ENCODE data around the gene RAI14. TPM values are rescaled to one million over a fixed set of nuclear protein-coding genes. Genes with fewer than 3 reads are reported as not detected.
"Not testable (repeated sequence)": the region's sequence is repeated elsewhere in the genome, so short reads cannot be mapped to it uniquely, and the experiment has no call there.

Gene RAI14
- total and polyA plus RNA-seq, 4 experiments from 2014 or later, result 0.15 to 2.6 (median 2.1) TPM

DNA sequence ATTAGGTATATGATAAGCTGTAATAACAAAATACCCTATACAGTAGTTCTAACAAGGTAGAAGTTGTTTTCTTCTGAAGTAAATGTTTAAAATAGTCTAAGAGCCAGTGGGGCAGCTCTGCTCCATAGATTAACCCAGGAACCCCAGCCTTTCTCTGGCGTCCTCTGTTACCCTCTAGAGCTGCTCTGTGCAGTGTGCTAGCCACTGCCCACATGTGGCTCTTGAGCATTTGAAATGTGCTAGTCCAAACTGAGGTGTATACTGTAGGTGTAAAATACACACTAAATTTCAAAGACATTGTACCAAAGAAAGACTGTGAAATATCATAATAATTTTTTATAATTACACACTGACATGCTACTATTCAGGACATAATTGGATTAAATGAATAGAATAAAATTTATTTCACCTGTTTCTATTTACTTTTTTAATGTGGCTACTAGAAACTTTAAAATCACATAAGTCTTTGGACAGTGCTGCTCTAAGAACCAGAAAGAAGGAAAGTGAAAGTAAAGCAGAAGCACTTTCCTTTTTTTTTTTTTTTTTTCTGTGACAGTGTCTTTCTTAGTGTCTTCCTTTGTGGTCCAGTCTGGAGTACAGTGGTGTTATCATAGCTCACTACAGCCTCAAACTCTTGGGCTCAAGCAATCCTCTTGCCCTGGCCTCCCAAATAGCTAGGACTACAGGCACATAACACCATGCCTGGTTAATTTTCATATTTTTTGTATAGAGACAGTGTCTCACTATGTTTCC lies 39.3 kb downstream of the RAI14 start:
- Mint-ChIP-seq H3K27ac (peak overlapping the region in 6 of 7 donors; percentile 37 to 82 (median 72)), H3K4me1 (peaks cover 11 to 20% (median 16%) of the 10 kb centered on the region in 4 donors), H3K9me3 (no peaks in the 10 kb centered on the region), H3K36me3 (no peaks in the 10 kb centered on the region), H3K4me3 (peak overlapping the region; percentile 32 to 69 (median 64)), H3K27me3 (no peaks in the 10 kb centered on the region)
- ChIA-PET POLR2A (ENCODE audit: partially characterized antibody) (no interaction called here), CTCF (ENCODE audit: partially characterized antibody) (interaction anchor here (0.7 kb wide), 1 partner anchor 700 kb away, joined by 3 read pairs; no protein-coding TSS in a partner anchor)
- Histone ChIP-seq H3K27me3 (ENCODE audit: insufficient read depth, low read length) (no peaks in the 10 kb centered on the region), H3K4me1 (ENCODE audit: insufficient read depth, low read length) (peaks cover 17% of the 10 kb centered on the region), H3K4me3 (ENCODE audit: low read length in 2 of 2) (no peak overlapping the region), H3K9me3 (ENCODE audit: control insufficient read depth in 1 of 2, low read length in 2 of 2) (no peaks in the 10 kb centered on the region), H3K36me3 (ENCODE audit: insufficient read depth, low read length) (no peaks in the 10 kb centered on the region), H3K27ac (ENCODE audit: low read depth, low read length) (no peak overlapping the region)
- peak in 2 of 5 donors; percentile 6 to 21 for DNase-seq
- intact Hi-C loops (cut with micrococcal nuclease), result no loop called here

- no peaks in the 10 kb centered on the region for H3K27me3 Mint-ChIP-seq
- Histone ChIP-seq H3K27ac (ENCODE audit: low read depth, low read length) (no peak overlapping the region), H3K9me3 (ENCODE audit: control insufficient read depth in 1 of 2, low read length in 2 of 2) (no peaks in the 10 kb centered on the region), H3K4me1 (ENCODE audit: insufficient read depth, low read length) (peaks cover 17% of the 10 kb centered on the region), H3K27me3 (ENCODE audit: insufficient read depth, low read length) (no peaks in the 10 kb centered on the region), H3K4me3 (ENCODE audit: low read length in 2 of 2) (no peak overlapping the region), H3K36me3 (ENCODE audit: insufficient read depth, low read length) (no peaks in the 10 kb centered on the region)
- H3K36me3 Mint-ChIP-seq, result no peaks in the 10 kb centered on the region
- peaks cover 11 to 20% (median 16%) of the 10 kb centered on the region in 4 donors for H3K4me1 Mint-ChIP-seq
- ChIA-PET CTCF (ENCODE audit: partially characterized antibody) (no interaction called here), POLR2A (ENCODE audit: partially characterized antibody) (no interaction called here)
- intact Hi-C loops (cut with micrococcal nuclease), result no loop called here
- H3K27ac Mint-ChIP-seq, result no peak overlapping the region
- H3K4me3 Mint-ChIP-seq, result no peak overlapping the region
- no peak for DNase-seq
- no peaks in the 10 kb centered on the region for H3K9me3 Mint-ChIP-seq
Measured at GRCh38 chr5:34697308-34698108, 41.4 kb downstream of the RAI14 start.

DNA sequence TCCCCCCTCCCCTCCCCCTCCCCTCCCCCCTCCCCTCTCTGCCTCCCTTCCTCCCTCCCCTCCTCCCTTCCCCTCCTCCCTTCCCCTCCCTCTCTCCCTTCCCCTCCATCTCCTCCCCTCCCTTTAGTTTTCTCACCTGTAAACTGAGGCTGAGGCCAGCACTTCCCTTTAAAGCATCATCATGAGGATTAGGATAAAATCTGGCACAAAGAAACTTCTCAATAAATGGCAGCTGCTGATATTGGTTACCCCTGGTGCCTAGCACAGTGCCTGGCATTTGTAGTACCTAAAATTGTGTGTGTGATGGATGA lies 41.9 kb downstream of the RAI14 start:
- no peaks in the 10 kb centered on the region for H3K36me3 ChIP-seq (ENCODE audit: insufficient read depth, low read length)
- no peaks in the 10 kb centered on the region for H3K9me3 ChIP-seq (ENCODE audit: control insufficient read depth in 1 of 2, low read length in 2 of 2)
- H3K27ac ChIP-seq (ENCODE audit: low read depth, low read length), result no peak overlapping the region
- Mint-ChIP-seq H3K27me3 (no peaks in the 10 kb centered on the region), H3K4me1 (peaks cover 11 to 20% (median 16%) of the 10 kb centered on the region in 4 donors), H3K27ac (no peak overlapping the region), H3K9me3 (no peaks in the 10 kb centered on the region), H3K4me3 (no peak overlapping the region), H3K36me3 (no peaks in the 10 kb centered on the region)
- peaks cover 17% of the 10 kb centered on the region for H3K4me1 ChIP-seq (ENCODE audit: insufficient read depth, low read length)
- intact Hi-C loops (cut with micrococcal nuclease), result no loop called here
- ChIA-PET CTCF (ENCODE audit: partially characterized antibody) (no interaction called here), POLR2A (ENCODE audit: partially characterized antibody) (no interaction called here)
- no peak overlapping the region for H3K4me3 ChIP-seq (ENCODE audit: low read length in 2 of 2)
- H3K27me3 ChIP-seq (ENCODE audit: insufficient read depth, low read length), result no peaks in the 10 kb centered on the region
- no peak for DNase-seq

DNA sequence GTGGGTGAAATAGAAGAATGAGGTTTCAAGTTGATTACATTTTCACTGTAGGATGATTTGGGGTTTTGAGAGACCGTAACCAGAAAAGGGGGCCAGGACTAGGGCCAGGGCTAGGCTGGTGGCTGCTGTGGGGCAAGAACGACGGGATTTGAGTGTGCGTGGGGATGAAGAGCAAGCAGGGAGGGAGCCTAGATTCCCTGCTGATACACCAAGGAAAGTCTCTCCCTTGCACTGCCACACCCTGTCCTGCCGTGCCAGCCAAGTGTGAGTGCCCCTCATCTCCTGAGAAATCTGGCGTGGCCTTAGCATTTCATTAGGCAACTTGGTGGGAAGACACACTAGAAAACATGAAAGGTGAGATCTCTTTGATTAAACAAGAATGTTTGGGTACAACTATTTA lies 42.6 kb downstream of the RAI14 start:
- H3K27me3 Mint-ChIP-seq, result no peaks in the 10 kb centered on the region
- H3K9me3 Mint-ChIP-seq, result no peaks in the 10 kb centered on the region
- Histone ChIP-seq H3K36me3 (ENCODE audit: insufficient read depth, low read length) (no peaks in the 10 kb centered on the region), H3K9me3 (ENCODE audit: control insufficient read depth in 1 of 2, low read length in 2 of 2) (no peaks in the 10 kb centered on the region), H3K4me3 (ENCODE audit: low read length in 2 of 2) (no peak overlapping the region), H3K4me1 (ENCODE audit: insufficient read depth, low read length) (peaks cover 14% of the 10 kb centered on the region), H3K27ac (ENCODE audit: low read depth, low read length) (no peak overlapping the region), H3K27me3 (ENCODE audit: insufficient read depth, low read length) (no peaks in the 10 kb centered on the region)
- CTCF ChIA-PET (ENCODE audit: partially characterized antibody), result no interaction called here
- POLR2A ChIA-PET (ENCODE audit: partially characterized antibody), result no interaction called here
- no peaks in the 10 kb centered on the region for H3K36me3 Mint-ChIP-seq
- peaks cover 11 to 19% (median 13%) of the 10 kb centered on the region in 4 donors for H3K4me1 Mint-ChIP-seq
- no peak overlapping the region for H3K4me3 Mint-ChIP-seq
- DNase-seq, result no peak
- H3K27ac Mint-ChIP-seq, result no peak overlapping the region
- intact Hi-C loops (cut with micrococcal nuclease), result no loop called here

DNA sequence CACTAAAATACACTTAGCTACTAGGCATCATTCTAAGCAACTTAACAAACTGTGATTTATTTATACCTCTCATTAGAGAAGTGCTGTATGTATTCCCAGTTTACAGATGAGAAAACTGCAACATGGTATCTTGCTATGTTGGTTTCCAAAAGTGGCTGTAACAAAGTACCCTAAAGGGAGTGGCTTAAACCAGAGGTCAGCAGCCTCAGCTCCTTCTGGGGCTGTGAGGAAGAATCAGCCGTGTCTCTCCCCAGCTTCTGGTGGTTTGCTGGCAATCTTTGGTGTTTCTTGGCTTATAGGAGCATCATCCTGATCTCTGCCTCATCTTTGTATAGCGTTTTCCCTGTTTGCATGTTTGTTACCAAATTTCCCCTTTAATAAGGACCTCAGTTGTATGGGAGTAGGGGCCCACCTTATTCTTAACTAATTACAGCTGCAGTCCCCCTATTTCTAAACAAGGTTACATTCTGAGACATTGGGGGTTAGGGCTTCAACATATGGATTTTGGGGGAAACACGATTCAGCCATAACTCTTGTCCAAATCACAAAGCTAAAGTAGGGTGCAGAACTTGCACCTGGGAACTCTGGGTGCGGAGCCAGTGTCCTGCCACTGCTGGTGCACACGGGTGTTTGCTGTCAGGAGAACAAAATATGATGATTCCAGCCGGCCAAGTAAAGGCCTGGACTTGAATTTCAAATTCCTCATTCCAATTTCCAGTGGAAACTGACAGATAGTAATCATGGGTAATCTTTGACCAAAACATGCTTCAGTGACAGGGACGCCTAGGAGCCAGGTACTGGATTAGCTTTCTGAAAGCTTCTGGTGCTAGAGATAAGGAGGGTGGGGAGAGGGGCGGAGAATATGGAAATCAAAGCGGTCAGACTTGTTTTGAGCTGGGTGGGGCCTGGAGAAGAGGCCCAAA lies 43.3 kb downstream of the RAI14 start:
- Histone ChIP-seq H3K27ac (ENCODE audit: low read depth, low read length) (no peak overlapping the region), H3K4me3 (ENCODE audit: low read length in 2 of 2) (no peak overlapping the region), H3K36me3 (ENCODE audit: insufficient read depth, low read length) (no peaks in the 10 kb centered on the region), H3K27me3 (ENCODE audit: insufficient read depth, low read length) (no peaks in the 10 kb centered on the region), H3K9me3 (ENCODE audit: control insufficient read depth in 1 of 2, low read length in 2 of 2) (no peaks in the 10 kb centered on the region), H3K4me1 (ENCODE audit: insufficient read depth, low read length) (peaks cover 10% of the 10 kb centered on the region)
- no peak for DNase-seq
- ChIA-PET CTCF (ENCODE audit: partially characterized antibody) (no interaction called here), POLR2A (ENCODE audit: partially characterized antibody) (no interaction called here)
- Mint-ChIP-seq H3K36me3 (no peaks in the 10 kb centered on the region), H3K9me3 (no peaks in the 10 kb centered on the region), H3K27ac (no peak overlapping the region), H3K4me1 (peaks cover 7 to 12% (median 8%) of the 10 kb centered on the region in 4 donors), H3K27me3 (no peaks in the 10 kb centered on the region), H3K4me3 (no peak overlapping the region)
- intact Hi-C loops (cut with micrococcal nuclease), result no loop called here

GRCh38 chr5:34700078-34700452 lies 43.9 kb downstream of the RAI14 start:
- Histone ChIP-seq H3K4me1 (ENCODE audit: insufficient read depth, low read length) (peaks cover 9% of the 10 kb centered on the region), H3K27me3 (ENCODE audit: insufficient read depth, low read length) (no peaks in the 10 kb centered on the region), H3K4me3 (ENCODE audit: low read length in 2 of 2) (no peak overlapping the region), H3K9me3 (ENCODE audit: control insufficient read depth in 1 of 2, low read length in 2 of 2) (no peaks in the 10 kb centered on the region), H3K27ac (ENCODE audit: low read depth, low read length) (no peak overlapping the region), H3K36me3 (ENCODE audit: insufficient read depth, low read length) (no peaks in the 10 kb centered on the region)
- Mint-ChIP-seq H3K27ac (no peak overlapping the region), H3K4me1 (peaks cover 2 to 6% (median 3%) of the 10 kb centered on the region in 4 donors), H3K4me3 (no peak overlapping the region), H3K36me3 (no peaks in the 10 kb centered on the region), H3K27me3 (no peaks in the 10 kb centered on the region), H3K9me3 (no peaks in the 10 kb centered on the region)
- intact Hi-C loops (cut with micrococcal nuclease), result no loop called here
- DNase-seq, result no peak
- CTCF ChIA-PET (ENCODE audit: partially characterized antibody), result no interaction called here
- POLR2A ChIA-PET (ENCODE audit: partially characterized antibody), result no interaction called here

- H3K36me3 Mint-ChIP-seq; H3K9me3 Mint-ChIP-seq; H3K4me3 Mint-ChIP-seq; CTCF ChIA-PET (ENCODE audit: partially characterized antibody); H3K4me1 ChIP-seq (ENCODE audit: insufficient read depth, low read length); POLR2A ChIA-PET (ENCODE audit: partially characterized antibody); H3K27ac ChIP-seq (ENCODE audit: low read depth, low read length); H3K27me3 ChIP-seq (ENCODE audit: insufficient read depth, low read length); H3K4me1 Mint-ChIP-seq; H3K36me3 ChIP-seq (ENCODE audit: insufficient read depth, low read length); intact Hi-C loops (cut with micrococcal nuclease); H3K4me3 ChIP-seq (ENCODE audit: low read length in 2 of 2); H3K27ac Mint-ChIP-seq; DNase-seq; H3K9me3 ChIP-seq (ENCODE audit: control insufficient read depth in 1 of 2, low read length in 2 of 2); H3K27me3 Mint-ChIP-seq: not testable (repeated sequence)
Measured at GRCh38 chr5:34701442-34701841, 45.3 kb downstream of the RAI14 start.
